ENCODE measurements around the gene PRIMPOL.
"Not testable (repeated sequence)": the region's sequence is repeated elsewhere in the genome, so short reads cannot be mapped to it uniquely, and the experiment has no call there.

The PRIMPOL gene

GRCh38 chr4:184636897-184637296 is 12.6 kb upstream of the PRIMPOL start:
- DNase-seq (ENCODE audit: low read depth, low spot score) = no peak

DNA sequence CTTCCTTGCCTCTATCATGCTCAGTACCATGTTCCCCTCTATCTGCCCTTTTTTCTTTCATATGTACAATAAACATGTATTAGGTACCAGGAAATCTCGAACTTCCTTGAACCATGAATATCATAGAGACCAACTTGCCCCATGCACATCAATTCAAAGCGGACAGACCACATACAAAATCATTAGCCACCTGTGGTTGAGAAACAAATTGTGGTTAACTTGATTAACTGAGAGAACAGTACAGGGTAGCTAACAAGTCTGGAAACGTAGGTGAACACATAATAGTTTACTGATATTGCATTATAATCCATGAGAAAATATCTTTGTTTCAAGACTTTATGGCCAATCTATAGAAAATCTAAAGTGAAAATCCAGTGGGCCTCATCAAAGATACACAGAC is 8.5 kb upstream of the PRIMPOL start:
- DNase-seq (ENCODE audit: low read depth, low spot score) = no peak

GRCh38 chr4:184641451-184641850 is 8.1 kb upstream of the PRIMPOL start:
- no peak for DNase-seq (ENCODE audit: low read depth, low spot score)

DNA sequence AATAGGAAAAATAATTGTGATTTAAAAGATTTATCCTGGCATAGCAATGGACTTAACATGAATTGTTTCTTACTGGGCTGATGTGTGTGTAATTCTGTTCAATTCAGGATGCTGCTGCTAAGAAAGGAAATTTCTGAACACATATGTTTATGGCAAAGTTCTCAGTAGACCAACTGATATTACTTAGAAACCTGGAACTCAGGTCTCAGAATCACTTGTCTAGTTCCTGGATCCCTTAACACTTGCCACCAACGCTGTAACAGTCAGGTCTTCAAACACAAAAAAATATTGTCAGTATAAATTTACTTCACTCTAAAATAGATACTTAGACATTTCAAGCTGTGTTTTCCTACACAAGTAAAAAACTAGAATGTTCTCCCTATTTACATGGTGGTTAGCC is 5.8 kb upstream of the PRIMPOL start:
- DNase-seq (ENCODE audit: low read depth, low spot score) = no peak

DNA sequence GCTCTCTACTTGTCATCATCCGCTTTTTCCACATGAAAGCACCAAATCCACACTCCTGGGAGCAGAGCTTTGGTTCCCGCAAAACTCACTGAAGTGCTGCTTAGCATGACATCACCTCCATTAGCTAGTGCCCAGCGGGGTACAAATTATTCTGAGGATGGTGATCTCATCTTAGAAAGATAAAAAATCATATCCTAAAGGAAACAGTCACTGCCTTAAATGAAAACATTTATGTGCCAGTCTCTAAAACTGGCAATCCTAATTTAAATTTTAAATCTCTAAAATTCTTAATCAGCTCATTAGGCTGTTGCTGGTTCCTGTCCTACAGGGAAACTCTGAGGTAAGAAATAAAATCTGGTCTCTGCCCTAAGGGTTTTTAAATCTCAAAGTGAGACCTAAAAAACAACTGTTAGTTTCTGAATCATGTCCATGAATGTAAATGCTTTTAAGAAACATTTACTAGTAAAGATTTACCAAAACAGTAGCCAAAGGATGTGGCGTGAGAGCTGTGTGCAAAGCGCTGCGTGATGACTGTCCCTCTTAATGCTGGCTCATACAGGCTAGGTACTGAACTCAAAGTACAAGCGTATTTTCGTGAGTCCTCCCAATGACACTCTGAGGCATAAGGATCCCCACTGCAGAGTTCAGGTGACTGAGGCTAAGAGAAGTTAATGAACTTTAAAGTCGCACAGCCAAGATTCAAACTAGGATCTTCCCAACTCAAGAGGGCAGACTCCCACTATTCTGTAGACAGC is 4.8 kb upstream of the PRIMPOL start:
- DNase-seq (ENCODE audit: low read depth, low spot score) = no peak

DNA sequence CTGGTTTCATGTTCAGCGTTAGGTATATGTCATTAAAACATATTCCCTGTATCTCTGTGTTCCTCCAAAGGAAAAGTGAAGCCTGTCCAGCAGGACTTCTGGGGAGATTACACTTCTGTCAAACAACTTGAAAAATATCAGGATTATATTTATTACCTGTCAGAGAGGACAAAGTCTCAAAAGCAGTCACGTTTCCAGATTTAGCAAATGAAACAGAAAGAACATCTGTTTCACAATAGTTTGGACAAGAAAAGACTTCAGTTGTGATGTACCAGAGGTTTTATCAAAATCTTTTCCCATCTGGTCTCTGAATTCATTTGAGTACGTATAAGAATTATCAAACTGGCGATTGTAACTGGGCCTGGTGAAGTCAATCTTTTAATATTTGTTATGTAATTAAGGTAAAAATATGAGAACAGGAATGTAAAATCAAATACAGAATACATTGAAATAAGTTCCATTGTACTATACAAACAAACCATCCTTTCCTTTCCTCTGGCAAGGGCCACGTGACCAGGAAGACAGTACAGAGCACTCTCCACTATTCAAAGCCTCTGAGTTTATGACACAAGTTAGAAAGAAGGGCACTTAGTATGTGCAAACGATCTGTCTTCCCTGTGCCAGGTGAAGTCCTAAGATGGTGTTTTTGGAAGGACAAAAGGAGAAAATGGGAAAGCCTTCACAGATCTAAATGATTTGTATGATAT is 3.5 kb upstream of the PRIMPOL start:
- no peak for DNase-seq (ENCODE audit: low read depth, low spot score)

DNA sequence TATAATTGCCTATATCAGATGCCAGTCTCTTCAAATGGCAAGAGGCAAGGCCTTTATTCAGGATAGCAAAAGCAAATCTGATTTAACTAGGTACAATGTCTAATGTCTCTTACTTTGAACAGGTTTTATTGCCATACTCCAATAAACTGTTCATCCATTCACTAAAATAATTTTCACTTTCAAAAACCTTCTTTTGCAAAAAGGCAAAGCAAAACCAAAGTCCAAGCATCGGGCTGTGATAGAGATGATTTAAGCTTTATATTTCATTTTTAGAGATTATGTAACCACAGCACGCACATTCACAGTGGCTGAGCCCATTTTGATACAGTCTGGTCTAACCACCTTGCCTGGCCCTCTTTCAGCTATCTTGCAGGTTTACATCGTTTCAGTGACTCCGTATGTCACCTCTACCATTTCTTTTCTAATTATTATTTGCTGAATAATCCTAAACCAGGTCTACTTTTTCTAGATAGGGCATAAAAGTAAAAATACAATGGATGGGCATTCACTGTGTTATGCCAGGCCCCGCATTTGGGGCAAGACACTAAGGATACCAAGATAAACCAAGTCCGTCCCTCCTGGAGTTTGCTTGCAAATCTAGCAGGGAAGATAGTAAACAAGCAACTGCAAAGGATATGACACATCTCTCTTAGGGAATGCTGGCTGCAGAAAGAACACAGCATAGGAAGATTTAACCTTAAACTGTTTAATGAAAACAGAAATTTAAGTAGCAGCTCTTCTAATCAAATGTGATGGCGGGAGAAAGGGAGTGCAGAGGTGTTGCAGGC is 2.1 kb upstream of the PRIMPOL start:
- DNase-seq (ENCODE audit: low read depth, low spot score) = no peak

DNA sequence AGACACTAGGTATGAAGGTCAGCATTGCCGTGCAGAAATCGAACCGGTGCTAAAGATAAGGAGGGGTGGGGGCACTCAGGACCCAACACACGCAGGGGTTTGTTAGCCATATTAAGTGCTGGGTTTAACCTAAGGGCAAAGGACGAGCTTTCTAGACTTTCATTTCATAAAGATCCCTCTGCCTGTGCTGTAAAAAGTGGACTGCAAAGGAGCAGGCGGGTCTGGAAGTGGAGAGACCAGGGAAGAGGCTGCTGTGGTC is 1.6 kb upstream of the PRIMPOL start:
- DNase-seq (ENCODE audit: low read depth, low spot score) = no peak

- DNase-seq (ENCODE audit: low read depth, low spot score) = peak; percentile 2
Measured at GRCh38 chr4:184648313-184649025, 1.1 kb upstream of the PRIMPOL start.

DNA sequence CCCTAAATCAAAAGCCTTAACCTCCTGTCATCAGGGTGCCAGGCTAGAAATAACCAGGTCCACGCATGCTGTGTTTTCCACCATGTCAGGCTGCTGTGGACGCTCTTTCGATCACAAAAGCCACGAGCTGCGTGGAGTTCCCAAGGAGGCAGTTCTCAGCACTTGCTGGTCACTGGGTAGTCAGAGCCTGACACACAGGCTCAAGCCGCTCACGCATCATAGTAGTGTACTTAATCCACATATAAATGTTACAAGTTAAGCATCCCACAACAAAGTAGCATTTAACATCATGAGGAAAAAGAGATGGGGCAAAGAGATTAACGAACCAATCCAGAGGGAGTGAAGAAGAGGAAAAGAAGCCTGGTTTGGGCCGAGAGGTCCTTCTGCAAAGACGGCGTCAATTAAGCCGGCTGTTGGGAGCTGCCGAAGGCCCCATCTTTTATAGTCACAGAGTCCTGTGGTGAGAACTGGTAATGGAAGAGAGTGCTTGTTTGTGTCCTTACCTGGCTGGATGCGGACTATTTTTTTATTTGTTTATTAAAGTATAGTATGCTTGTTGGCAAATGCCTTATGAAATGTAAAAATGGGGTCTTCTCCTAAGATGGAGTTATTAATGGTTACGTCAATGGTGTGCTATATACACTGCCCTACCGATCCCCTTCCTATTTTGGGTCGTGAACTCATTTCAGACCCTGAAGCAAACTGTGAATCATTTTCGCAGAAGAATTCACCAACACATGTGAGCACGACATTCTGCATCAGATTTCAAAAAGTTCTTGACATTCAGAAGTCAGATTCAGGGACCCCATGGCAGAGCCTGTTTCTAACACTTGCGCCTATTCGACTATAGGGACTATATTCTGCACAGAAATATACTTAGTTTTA is 675 bp downstream of the PRIMPOL start:
- no peak for DNase-seq (ENCODE audit: low read depth, low spot score)

DNA sequence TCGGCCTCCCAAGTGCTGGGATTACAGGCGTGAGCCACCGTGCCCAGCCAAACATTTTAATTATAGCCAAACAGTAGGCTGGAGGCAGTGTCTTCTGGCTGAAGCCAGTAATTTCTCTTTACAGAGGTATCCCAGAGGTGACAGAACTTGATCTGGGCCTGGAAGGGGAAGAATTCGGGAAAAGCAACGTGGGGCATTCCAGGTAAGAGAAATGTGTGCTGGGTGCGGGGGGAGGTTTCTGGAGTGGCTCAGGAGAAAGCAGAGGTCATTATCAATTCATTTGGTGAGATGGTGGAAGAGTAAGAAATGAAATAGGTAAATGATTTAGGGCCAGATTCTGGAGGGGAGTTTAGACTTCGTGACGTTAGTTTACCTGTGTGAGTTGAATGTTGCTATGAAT is 2.4 kb downstream of the PRIMPOL start:
- no peak for DNase-seq (ENCODE audit: low read depth, low spot score)

DNA sequence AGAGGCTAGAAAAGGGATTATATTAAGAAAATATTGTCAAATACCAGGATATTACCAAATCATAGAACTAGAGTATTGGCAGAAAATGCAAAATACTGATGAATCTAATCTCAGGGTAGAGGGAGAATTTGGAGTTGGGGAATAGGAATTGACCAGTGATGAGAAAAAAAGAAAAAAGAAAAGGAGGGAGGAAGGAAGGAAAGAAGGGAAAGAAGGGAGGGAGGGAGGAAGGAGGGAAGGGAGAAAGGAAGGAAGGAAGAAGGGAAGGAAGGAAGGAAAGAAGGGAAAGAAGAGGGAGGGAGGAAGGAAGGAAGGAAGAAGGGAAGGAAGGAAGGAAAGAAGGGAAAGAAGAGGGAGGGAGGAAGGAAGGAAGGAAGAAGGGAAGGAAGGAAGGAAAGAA is 3.1 kb downstream of the PRIMPOL start:
- DNase-seq (ENCODE audit: low read depth, low spot score) = not testable (repeated sequence)

DNA sequence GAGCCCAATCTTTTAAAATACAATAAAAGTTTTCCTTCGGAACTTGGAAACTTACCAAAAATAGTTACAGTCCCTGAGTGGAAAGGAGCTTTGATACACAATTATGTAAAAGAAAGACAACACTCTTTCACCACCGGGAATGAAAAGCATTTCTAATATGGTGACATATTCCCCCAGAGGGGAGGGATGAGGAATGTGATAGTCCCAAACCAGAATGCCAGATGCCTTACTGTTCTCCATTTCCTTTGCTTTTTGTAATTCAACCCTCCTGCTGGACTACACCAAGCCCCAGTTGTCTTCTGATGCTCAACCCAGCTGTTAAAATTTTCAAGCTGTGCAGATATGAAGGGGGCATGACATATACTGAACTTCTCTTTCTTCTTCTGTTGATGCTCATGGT is 4.1 kb downstream of the PRIMPOL start:
- DNase-seq (ENCODE audit: low read depth, low spot score) = no peak

DNA sequence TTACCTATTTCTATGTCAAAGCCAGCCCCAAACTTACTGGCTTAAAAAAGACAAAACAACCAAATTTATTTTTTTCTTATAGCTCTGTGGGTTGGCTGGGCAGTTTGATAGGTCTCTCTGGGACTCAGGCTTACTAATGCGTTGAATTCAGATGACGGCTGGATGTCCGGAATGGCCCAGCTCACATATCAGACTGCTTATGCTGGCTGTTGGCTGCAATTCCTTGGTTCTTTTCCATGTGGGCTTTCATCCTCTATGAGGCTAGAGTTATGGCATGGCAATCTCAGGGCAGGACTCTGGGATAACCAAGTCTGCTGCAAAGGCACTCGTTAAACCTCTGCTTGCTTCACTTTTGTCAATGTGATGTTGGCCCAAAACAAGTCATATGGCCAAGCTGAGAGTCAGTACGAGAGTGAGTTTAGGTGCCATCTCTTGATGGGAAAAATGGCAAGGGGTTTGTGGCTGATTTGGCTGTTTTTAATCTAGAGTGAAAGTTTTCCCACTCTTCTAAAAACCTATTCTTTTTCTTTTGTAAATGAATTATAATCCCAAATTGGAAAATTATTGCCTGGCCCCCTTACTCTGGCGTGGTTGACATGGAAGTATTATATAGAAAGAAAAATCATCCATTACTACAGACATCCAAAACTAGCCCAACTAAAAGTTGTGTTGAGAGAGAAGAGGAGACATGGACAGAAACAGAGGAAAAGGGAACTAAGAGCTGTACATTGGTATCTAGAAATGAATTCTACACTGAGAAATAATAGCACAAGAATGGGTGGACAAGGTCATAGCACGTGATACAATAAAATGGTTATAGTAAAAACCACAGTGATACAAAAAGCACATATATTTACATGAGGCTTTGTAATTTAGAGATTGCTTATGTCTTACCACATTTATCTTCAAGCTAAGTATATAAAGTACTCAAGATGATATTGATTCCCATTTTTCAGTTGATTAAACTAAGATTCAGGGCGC is 6.6 kb downstream of the PRIMPOL start:
- no peak for DNase-seq (ENCODE audit: low read depth, low spot score)

DNA sequence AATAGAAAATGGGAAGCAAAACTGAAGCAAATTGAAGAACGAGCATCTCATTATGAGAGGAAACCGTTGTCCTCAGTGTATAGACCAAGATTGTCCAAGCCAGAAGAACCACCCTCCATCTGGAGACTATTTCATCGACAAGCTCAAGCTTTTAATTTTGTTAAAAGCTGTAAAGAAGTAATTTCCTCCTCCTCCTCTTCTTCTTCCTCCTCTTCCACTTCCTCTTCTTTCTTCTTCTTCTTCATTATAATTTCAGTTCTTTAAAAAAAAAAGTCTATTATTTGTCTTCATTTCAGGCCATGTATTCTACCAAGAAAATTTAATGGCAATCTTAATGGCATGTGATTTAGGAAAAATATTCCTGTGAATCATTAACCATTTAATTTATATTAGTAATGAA is 7.6 kb downstream of the PRIMPOL start:
- no peak for DNase-seq (ENCODE audit: low read depth, low spot score)

GRCh38 chr4:184657820-184658219 is 8.3 kb downstream of the PRIMPOL start:
- not testable (repeated sequence) for DNase-seq (ENCODE audit: low read depth, low spot score)

- DNase-seq (ENCODE audit: low read depth, low spot score) = no peak
Measured at GRCh38 chr4:184660978-184661377, 11.4 kb downstream of the PRIMPOL start.

DNA sequence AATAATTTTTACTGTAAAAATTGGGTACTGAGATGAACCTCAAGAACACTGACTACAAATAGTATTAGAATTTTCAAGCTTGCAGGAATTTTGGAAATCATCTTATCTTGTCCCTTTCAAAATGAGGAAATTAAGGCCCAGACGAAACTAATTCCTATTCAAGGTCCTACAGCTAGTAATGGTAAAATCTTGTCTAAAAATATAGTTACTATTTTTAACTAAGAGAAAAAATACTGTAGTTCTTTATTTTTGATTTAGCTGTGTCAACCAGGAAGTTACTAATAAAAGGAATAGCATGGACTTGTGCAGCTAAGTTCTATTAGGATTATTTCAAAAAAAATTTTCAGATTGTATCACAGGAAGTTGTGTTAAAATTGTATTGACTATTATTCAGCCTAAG is 12.7 kb downstream of the PRIMPOL start:
- DNase-seq (ENCODE audit: low read depth, low spot score) = no peak

DNA sequence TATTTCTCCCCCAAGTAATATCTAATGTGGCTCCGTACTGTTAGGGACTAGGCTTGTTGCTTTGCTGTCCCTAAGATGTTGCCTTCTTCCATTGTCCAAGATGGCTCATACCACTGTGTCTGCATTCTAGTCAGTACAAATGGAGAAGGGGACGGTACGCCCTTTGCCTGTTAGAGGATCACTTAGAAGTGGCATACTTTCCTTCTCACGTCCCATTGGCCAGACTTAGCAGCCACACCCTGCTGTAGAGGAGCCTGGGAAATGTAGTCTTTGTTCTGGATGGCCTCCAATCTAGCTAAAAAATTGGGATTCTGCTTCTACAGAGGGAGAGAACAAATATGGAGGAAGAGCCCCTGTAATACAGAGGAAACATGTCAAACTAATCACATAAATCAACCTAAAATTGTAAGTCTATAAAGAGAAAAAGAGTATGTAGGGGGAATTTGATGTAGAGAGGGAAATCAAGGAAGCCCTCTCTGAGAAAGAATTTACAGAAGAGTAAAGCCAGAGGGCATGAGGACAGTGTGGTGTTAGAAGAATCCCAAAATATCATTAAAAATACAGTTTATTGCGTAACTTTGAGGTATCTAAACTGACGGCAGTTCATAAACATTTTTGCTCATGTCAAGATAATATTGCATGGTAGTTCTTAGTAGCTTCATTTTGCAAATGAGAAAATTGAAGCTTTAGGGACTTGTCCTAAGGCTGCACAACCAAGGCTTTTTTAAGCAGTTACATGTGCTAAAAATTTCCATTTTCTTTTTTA is 15.1 kb downstream of the PRIMPOL start:
- DNase-seq (ENCODE audit: low read depth, low spot score) = no peak

Measured in activated CD4-positive, CD25-positive, alpha-beta regulatory T cell treated with anti-CD3 and anti-CD28 coated beads, Interleukin-2, amount 50 U/mL, for 16 hours (primary cell).